HG03097 (cell line): Measurements from ENCODE around the gene C3orf85.

ENCODE experiments used
- ATAC-seq: cut with Tn5 transposase; IDR thresholded peaks from one replicate; pipeline ENCODE4 v1.9.1; 2021; ENCODE audit not compliant: unreplicated experiment, low FRiP score

C3orf85 gene

DNA sequence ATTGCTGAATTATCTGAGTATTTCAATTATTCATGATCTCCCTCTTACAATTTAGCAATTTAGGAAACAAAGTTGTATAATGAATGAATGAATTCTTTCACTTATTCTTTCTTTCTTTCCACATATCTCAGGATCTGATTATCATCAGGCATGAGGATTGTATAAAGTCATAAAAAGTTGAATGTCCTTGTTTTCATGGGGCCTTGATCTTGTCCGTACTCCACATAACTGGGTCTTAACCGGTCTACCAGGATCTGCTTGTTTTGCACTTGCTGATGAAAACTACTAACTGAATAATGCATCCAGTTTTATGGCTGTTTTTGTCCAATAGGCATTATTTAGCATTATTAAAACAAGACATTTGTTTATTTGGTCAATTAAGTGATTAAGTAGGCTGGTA is 12.6 kb downstream of the C3orf85 start:
- ATAC-seq, result no peak

DNA sequence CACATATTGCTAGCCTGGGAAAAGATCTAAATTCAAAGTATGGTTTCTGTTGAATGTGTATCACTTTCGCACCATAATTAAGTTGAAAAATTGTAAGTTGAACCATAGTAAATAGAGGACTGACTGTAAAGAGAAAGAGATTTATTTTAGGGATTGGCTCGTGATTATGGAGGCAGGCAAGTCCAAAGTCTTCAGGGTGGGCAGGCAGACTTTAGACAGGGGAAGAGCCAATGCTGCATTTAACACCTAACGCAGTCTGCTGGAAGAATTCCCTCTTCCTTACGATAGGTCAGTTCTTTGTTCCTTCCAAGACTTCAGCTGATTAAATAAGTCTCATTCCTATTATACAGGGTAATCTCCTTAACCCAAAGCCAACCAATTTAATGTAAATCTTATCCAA is 15.8 kb downstream of the C3orf85 start:
- ATAC-seq, result no peak

DNA sequence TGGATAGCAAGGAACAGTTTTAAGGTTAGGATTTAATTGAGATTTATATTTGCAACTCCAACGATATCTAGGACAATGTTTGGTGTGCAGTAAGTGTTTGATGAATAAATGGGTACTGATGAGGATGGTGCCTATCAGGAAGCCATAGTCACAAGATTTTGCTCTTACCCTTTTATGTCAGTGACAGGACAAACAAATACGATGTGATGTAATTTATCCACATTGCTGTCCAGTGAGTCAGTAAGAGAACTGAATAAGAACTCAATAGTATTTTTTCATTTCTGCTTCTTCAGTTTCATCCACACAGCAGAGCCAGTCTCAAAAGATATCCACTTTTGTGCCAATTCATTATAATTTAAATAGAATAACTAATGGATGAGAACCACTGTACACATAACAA is 18.5 kb downstream of the C3orf85 start:
- ATAC-seq, result no peak

DNA sequence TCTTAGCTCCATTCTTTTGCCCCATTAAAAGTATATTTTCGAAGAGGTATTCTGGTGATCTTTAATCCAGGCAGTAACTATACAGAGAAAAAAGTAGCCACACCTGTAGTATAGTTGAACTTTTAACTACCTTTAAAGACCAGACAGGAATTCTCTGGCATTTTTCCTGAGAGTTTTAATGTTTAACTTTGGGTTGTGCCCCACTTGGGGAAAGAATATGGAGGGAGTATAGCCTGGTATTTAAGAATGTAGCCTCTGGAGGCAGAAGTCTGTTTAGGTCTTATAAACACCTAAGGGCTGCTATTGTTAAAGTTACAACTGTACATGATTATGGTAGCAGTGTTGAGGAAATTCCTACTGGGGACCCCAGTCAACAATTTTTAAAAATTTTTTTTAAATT is 19.3 kb downstream of the C3orf85 start:
- no peak for ATAC-seq

DNA sequence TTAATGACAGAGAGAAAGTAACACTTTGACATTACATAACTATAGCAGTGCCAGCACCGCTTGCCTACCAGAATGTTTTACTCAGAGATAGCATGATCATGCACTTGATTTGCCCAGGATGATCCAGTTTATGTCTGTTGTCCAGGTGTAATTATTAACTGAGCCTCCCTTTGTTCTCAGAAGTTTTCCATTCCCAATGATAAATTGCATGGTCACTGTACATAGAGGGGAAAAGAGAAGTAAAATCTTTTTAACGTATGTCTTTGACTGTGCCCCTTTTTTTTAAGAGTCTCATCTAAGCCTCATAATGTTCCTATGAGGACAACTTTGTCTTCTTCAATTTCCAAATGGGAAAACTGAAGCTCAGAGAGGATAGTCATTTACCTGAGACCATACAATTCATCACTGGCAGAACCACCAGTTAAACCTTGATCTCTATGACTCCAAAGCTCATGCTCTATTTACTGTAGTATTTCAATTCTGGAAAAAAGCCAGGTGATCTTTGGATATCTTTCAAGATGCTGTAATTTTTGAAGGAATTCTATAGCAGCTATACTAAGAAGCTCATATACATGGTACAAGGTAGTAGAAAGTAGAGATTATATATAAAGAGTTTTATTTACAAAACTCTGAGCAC is 25.1 kb downstream of the C3orf85 start:
- ATAC-seq, result no peak

DNA sequence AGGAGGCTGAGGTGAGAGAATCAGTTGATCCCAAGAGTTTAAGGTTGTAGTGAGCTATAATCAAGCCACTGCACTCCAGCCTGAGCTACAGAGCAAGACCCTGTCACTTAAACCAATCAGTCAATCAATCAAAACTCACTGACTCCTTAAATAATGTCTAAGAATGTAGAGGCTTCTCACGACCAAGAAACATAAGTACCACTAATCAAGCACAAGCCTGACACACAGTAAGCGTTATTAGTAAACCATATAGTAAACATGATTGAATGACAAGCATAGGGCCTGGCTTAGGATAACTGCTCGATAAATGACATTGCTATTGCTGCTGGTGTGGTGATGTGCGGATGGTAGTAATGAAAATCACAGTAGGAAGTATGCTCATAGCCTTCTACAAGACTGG is 29.4 kb downstream of the C3orf85 start:
- ATAC-seq, result no peak

DNA sequence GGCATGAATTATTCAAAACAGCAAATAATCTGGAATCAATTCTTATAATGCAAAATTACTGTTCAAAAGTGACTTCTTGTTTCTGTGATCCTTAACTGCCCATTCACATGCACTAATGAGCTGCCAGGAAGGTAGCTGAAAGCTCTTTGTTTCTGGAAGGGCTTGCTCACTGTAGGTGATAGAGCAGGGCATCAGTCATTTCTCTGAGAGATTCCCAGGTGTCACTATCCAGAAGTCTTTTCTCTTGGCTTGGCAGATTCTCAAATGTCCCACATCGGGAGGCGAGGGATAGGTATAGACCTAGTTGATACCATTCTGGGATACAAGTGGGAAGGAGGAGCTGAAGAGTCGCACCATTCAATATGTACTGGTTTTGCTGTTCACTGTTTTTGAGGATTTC is 35.0 kb downstream of the C3orf85 start:
- ATAC-seq, result no peak

DNA sequence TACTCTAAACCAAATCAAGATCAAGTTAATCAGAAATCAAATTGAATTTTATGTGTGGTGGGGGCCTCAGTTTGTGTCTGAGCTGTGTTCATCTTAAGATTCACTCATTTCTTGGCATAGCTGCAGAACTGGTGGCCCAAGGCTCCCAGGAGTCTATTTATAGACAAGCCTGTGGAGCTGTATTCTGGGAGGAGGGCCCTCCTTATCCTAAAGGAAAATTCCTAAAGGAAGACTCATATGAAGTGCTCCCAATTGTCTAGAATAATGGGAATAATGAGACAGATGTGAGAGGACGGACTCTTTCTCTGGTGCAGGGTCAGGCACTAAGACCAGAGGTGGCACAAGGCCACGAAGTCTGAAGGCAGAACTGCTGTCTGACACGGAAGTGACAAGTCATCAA is 38.9 kb downstream of the C3orf85 start:
- no peak for ATAC-seq

DNA sequence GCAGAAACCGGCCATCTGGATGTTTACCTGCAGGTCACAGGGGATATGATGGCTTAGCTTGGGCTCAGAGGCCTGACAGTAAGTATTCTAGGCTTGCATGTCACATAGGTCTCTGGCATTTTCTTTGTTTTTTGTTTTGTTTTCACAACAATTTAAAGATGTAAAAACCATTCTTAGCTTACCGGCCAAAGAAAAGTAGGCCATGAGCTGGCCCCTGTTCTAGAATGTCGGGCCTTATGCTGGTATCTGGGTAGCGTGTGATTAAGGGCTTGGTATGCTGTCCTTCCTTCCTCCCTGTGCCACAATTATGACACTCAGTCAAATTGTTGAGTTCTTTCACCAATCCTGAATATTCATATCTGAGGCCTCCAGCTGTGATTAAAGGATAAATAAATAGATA is 40.2 kb downstream of the C3orf85 start:
- no peak for ATAC-seq

DNA sequence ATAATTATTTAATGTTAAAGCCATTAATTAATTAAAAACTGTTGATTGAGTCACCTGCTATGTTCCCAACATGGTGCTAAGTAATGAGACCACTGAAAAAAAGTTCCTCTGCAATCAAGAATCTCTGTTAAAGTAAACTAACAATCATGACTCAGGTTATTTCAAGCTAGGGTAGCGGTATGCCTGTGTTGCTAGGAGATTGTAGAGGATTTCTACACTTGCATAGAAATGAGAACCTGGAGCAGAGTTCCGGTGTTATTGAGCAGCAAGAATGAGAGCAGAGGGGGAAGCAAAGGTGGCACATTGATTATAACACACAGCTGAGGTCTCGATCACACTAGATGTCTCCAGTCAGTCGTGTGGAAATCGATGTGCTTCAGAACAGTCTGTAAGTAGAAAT is 41.4 kb downstream of the C3orf85 start:
- no peak for ATAC-seq

DNA sequence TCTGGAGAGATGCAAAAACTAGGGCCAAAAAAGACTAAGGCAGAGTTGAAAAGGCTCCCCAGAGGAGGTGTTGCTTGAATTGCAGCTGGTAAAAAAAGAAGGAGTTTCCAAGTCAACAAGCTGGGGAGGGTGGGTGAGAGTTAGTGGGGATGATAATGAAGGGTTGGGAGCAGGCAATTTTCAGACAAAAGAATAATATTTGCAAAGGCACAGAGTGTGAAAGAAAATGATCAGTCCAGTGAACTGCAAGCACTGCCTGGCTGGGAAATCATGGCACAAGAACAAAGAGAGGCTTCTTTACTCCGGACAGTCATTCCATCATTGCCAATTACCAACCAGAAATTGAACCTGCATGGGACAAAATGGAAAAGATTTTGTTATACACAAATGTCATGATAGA is 42.2 kb downstream of the C3orf85 start:
- no peak for ATAC-seq

DNA sequence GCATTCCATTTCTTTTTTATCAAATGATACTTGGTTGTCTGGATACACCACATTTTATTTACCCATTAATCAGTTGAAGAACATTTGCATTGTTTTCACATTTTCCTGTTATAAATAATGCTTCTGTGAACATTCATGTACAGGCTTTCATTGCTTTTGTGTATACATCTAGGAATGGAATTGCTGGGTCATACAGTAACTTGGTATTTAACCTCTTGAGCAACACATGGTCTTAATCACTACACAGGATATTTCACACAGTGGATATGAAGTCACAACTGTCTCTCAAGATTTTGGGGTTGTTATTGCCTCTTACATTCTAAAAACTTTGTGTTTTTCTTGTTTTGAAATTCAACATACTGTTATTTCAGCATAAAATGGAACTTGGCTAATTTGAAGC is 48.2 kb downstream of the C3orf85 start:
- no peak for ATAC-seq

DNA sequence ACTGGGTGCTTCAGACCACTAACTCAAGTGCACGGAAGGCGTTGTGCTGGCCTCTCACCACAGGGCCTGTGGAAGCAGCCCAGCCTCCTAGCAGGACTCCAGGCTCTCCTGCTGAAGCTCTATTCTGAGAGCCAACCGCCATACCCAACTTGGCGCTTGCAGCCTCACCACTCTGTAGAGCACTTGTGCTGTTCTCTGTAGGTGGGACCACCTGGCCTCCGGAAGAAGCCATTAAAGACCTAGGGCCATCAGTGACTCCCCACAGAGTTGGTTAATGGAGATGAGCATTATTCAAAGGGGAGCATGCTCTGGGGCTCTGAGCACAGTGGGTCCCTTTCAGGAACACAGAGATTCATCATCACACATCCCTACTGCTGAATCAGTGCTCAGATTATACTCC is 50.9 kb downstream of the C3orf85 start:
- ATAC-seq, result no peak

DNA sequence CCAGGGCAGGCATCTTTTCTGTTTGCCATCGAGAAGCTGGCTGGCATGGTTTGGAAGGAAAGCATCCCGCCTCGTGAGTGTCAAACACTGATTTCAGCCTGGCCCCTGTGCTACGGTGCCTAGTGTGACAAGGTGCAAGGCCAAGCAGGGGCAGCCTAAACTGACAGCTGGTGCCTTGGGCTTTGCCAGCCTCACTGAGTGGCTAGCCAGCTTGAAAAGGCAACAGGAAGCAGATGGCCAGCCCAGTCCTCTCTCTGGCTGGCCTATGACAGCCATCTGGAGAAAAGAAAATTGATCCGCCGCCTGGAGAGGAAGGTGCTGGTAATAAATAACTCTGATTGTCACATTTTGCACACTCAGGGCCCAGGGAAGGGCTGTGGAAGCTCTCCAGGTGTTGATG is 52.2 kb downstream of the C3orf85 start:
- no peak for ATAC-seq

DNA sequence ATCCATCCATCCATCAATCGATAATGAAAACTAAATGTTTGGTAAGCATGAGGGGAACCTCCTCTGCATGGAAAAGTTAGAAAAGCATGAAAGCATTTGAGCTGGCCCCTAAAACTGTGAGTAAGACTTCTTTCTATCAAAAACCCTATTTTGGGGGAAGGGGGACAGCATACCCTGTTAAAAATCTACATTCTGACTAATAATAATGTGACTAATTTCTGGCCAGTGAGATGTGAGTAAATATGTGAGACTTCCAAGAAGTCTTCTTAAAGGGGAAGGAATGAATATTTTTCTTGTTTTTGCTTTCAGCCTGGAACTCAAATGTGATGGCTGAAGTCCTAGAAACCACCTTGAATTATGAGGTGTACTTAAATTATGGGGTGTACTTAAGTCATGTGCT is 54.9 kb downstream of the C3orf85 start:
- ATAC-seq, result no peak

DNA sequence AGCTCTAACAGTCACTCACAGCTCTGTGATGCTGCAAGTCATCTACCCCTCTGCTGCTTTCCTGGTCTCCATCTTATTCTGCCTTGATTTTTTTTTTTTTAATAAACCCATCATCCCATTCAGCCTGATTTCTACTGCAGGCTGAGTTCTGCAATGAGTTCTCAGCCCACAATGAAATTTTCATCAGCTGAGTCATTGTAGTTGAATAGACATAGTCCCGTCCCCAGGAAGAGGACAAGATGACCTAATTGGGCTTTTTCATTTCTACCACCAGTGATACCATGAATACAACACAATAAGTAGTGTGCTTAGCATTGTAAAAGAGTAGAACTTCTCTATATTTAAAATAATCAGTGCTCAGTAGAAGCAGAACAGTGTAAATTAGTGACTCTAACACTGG is 59.3 kb downstream of the C3orf85 start:
- ATAC-seq, result no peak
